ENCODE measurements around the gene ATG4B.

DNA sequence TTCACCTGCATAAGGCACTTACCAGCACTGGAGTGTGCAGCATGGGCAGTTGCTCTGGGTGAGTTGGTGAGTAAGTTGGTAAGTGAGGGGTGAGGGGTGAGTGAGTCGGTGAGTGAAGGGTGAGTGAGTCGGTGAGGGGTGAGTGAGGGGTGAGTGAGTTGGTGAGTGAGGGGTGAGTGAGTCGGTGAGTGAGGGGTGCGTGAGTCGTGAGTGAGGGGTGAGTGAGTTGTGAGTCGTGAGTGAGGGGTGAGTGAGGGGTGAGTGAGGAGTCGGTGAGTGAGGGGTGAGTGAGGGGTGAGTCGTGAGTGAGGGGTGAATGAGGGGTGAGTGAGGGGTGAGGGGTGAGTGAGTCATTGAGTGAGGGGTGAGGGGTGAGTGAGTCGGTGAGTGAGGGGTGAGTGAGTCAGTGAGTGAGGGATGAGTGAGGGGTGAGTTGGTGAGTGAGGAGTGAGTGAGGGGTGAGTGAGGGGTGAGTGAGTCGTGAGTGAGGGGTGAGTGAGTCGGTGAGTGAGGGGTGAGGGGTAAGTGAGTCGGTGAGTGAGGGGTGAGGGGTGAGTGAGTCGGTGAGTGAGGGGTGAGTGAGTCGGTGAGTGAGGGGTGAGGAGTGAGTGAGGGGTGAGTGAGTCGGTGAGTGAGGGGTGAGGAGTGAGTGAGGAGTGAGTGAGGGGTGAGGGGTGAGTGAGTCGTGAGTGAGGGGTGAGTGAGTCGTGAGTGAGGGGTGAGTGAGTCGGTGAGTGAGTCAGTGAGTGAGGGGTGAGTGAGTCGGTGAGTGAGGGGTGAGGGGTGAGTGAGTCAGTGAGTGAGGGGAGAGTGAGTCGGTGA is 17.7 kb upstream of the ATG4B start:
- TF ChIP-seq, protein P1, sequence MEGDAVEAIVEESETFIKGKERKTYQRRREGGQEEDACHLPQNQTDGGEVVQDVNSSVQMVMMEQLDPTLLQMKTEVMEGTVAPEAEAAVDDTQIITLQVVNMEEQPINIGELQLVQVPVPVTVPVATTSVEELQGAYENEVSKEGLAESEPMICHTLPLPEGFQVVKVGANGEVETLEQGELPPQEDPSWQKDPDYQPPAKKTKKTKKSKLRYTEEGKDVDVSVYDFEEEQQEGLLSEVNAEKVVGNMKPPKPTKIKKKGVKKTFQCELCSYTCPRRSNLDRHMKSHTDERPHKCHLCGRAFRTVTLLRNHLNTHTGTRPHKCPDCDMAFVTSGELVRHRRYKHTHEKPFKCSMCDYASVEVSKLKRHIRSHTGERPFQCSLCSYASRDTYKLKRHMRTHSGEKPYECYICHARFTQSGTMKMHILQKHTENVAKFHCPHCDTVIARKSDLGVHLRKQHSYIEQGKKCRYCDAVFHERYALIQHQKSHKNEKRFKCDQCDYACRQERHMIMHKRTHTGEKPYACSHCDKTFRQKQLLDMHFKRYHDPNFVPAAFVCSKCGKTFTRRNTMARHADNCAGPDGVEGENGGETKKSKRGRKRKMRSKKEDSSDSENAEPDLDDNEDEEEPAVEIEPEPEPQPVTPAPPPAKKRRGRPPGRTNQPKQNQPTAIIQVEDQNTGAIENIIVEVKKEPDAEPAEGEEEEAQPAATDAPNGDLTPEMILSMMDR (IDR thresholded peaks at IDR 0.05; ENCODE audit: low read length): no peak
- TF ChIP-seq EZH2 (IDR thresholded peaks at IDR 0.05; ENCODE audit: borderline replicate concordance, low read length): no peak
